ENCODE measurements around the gene THOC5. TPM values are rescaled to one million over a fixed set of nuclear protein-coding genes. Genes with fewer than 3 reads are reported as not detected.
A peak's percentile ranks its signal among the peaks of the same experiment; 100 is the strongest.

THOC5 gene
- total RNA-seq, 2 donors from 2014 or later: 61.1 to 89.7 TPM

GRCh38 chr22:29574762-29575450 is 21.3 kb upstream of the THOC5 start:
- H3K27ac Mint-ChIP-seq: no peak overlapping the region
- Histone ChIP-seq H3K27me3 (ENCODE audit: control insufficient read depth, insufficient read depth, low read length, poor library complexity, severe bottlenecking) (no peaks in the 10 kb centered on the region), H3K9me3 (ENCODE audit: control insufficient read depth, low read length) (no peaks in the 10 kb centered on the region), H3K4me3 (ENCODE audit: low read length) (no peak overlapping the region), H3K4me1 (ENCODE audit: control insufficient read depth, insufficient read depth, low read length) (no peaks in the 10 kb centered on the region), H3K9ac (ENCODE audit: extremely low read depth, low read length, poor library complexity, severe bottlenecking) (no peak overlapping the region), H3K27ac (ENCODE audit: low read depth, low read length) (no peak overlapping the region), H3K36me3 (ENCODE audit: control insufficient read depth, insufficient read depth, low read length) (peaks cover 7% of the 10 kb centered on the region)
- H3K36me3 Mint-ChIP-seq (ENCODE audit: low read depth): peaks cover 15% of the 10 kb centered on the region
- H3K9me3 Mint-ChIP-seq: no peaks in the 10 kb centered on the region
- DNase-seq: no peak
- 95 to 97% methylated on average over 5 to 6 of the region's 7 CpGs for WGBS, 2 experiments (ENCODE audit: insufficient coverage in 1 of 2, insufficient read length in 1 of 2)
- no peaks in the 10 kb centered on the region for H3K27me3 Mint-ChIP-seq (ENCODE audit: insufficient read depth)
- no peak overlapping the region for H3K4me3 Mint-ChIP-seq
- no peak for TF ChIP-seq CTCF (conservative IDR thresholded peaks at IDR 0.05)
- H3K4me1 Mint-ChIP-seq: peaks cover 5% of the 10 kb centered on the region

- TF ChIP-seq CTCF (conservative IDR thresholded peaks at IDR 0.05): no peak
- no peak overlapping the region for H3K4me3 ChIP-seq (ENCODE audit: low read length)
- no peaks in the 10 kb centered on the region for H3K9me3 ChIP-seq (ENCODE audit: control insufficient read depth, low read length)
- H3K27me3 ChIP-seq (ENCODE audit: control insufficient read depth, insufficient read depth, low read length, poor library complexity, severe bottlenecking): no peaks in the 10 kb centered on the region
- no peak overlapping the region for H3K4me3 Mint-ChIP-seq
- no peaks in the 10 kb centered on the region for H3K27me3 Mint-ChIP-seq (ENCODE audit: insufficient read depth)
- peak overlapping the region; percentile 68 for H3K27ac Mint-ChIP-seq
- H3K9ac ChIP-seq (ENCODE audit: extremely low read depth, low read length, poor library complexity, severe bottlenecking): no peak overlapping the region
- no peak overlapping the region for H3K27ac ChIP-seq (ENCODE audit: low read depth, low read length)
- WGBS, 2 experiments (ENCODE audit: insufficient coverage in 1 of 2, insufficient read length in 1 of 2): 97% methylated on average over 2 of the region's 2 CpGs; no CpG with 5 or more reads in 1 of the 2 experiments
- no peaks in the 10 kb centered on the region for H3K4me1 Mint-ChIP-seq
- peaks cover 26% of the 10 kb centered on the region for H3K36me3 ChIP-seq (ENCODE audit: control insufficient read depth, insufficient read depth, low read length)
- no peaks in the 10 kb centered on the region for H3K9me3 Mint-ChIP-seq
- no peaks in the 10 kb centered on the region for H3K4me1 ChIP-seq (ENCODE audit: control insufficient read depth, insufficient read depth, low read length)
- peaks cover 31% of the 10 kb centered on the region for H3K36me3 Mint-ChIP-seq (ENCODE audit: low read depth)
- no peak for DNase-seq
These were observed 17.5 kb upstream of the THOC5 start for GRCh38 chr22:29570912-29571549.

DNA sequence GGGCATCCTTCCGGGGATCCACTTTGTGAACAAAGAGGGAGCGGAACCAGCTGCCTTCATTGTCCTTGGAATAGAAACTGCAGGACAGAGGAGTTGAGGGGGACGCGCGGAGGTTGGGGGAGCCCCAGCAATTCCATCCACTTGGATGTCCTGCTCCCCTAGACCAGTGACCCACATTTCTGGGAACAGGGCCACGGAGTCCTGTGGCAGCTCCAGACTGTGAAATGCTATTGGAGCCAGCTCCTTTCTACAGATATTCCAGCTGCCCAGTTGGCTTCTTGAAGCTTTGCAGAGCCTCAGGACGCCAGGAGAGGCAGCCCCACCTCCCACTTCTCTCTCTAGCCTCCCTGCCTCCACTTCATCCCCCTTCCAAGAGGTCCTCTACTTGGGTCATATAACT is 16.9 kb upstream of the THOC5 start:
- TF ChIP-seq CTCF (conservative IDR thresholded peaks at IDR 0.05): no peak
- H3K9ac ChIP-seq (ENCODE audit: extremely low read depth, low read length, poor library complexity, severe bottlenecking): no peak overlapping the region
- no peak overlapping the region for H3K4me3 ChIP-seq (ENCODE audit: low read length)
- Mint-ChIP-seq H3K27me3 (ENCODE audit: insufficient read depth) (no peaks in the 10 kb centered on the region), H3K4me3 (no peak overlapping the region), H3K27ac (peak overlapping the region; percentile 49), H3K9me3 (no peaks in the 10 kb centered on the region), H3K4me1 (no peaks in the 10 kb centered on the region), H3K36me3 (ENCODE audit: low read depth) (peaks cover 34% of the 10 kb centered on the region)
- H3K9me3 ChIP-seq (ENCODE audit: control insufficient read depth, low read length): no peaks in the 10 kb centered on the region
- no peaks in the 10 kb centered on the region for H3K4me1 ChIP-seq (ENCODE audit: control insufficient read depth, insufficient read depth, low read length)
- H3K27me3 ChIP-seq (ENCODE audit: control insufficient read depth, insufficient read depth, low read length, poor library complexity, severe bottlenecking): no peaks in the 10 kb centered on the region
- no peak overlapping the region for H3K27ac ChIP-seq (ENCODE audit: low read depth, low read length)
- no peak for DNase-seq
- peaks cover 29% of the 10 kb centered on the region for H3K36me3 ChIP-seq (ENCODE audit: control insufficient read depth, insufficient read depth, low read length)
- 92 to 96% methylated on average over 5 to 7 of the region's 7 CpGs for WGBS, 2 experiments (ENCODE audit: insufficient coverage in 1 of 2, insufficient read length in 1 of 2)
